Fibroblast of mammary gland (primary cell): ENCODE measurements around the gene TIMP3.

Source experiments
- DNase-seq: peaks from one replicate; pipeline ENCODE4 v3.0.0-alpha.2; 2010; ENCODE audit warnings: low read depth
- H3K4me3 ChIP-seq: 2 replicates; pipeline ENCODE4 v1.5.1; 2011; ENCODE audit warnings: low read depth, mild to moderate bottlenecking, low read length, moderate library complexity; ENCODE audit not compliant: control insufficient read depth
- CTCF ChIP-seq: conservative IDR thresholded peaks from 2 replicates; pipeline ENCODE4 v1.5.1; 2011; ENCODE audit warnings: low read depth, low read length, inconsistent platforms; ENCODE audit not compliant: control insufficient read depth, insufficient read depth

TIMP3 gene

GRCh38 chr22:32859743-32860142 lies 58.2 kb downstream of the TIMP3 start:
- no peak for DNase-seq
- no peak for TF ChIP-seq CTCF

GRCh38 chr22:32861330-32861729 lies 59.8 kb downstream of the TIMP3 start:
- TF ChIP-seq CTCF = no peak
- DNase-seq = no peak
- H3K4me3 ChIP-seq = no peak overlapping the region

More at GRCh38 chr22:32859743-32860142, 58.2 kb downstream of the TIMP3 start:
- no peak overlapping the region for H3K4me3 ChIP-seq

- no peak for DNase-seq
- no peak for TF ChIP-seq CTCF
- no peak overlapping the region for H3K4me3 ChIP-seq
These were observed 60.6 kb downstream of the TIMP3 start for GRCh38 chr22:32862083-32862482.

GRCh38 chr22:32862936-32863661 lies 61.6 kb downstream of the TIMP3 start:
- DNase-seq = no peak
- no peak for TF ChIP-seq CTCF
- H3K4me3 ChIP-seq = no peak overlapping the region

- DNase-seq = no peak
- no peak for TF ChIP-seq CTCF
- H3K4me3 ChIP-seq = no peak overlapping the region
These were observed 62.5 kb downstream of the TIMP3 start for GRCh38 chr22:32864041-32864440.

GRCh38 chr22:32864596-32864995 lies 63.1 kb downstream of the TIMP3 start:
- TF ChIP-seq CTCF = no peak
- no peak for DNase-seq
- no peak overlapping the region for H3K4me3 ChIP-seq
